Transverse colon (tissue), 3 donors: ENCODE measurements around the gene IFT122.

Experiments
- EP300 ChIP-seq: sonication (generic); formaldehyde crosslinking; IDR thresholded peaks from one replicate; pipeline ENCODE4 v1.6.1; 2017; ENCODE audit warnings: antibody characterized with exemption, low read depth
- POLR2AphosphoS5 ChIP-seq, 3 donors: sonication (generic); formaldehyde crosslinking; IDR thresholded peaks; one replicate each; pipeline ENCODE4 v1.6.1; 2016; ENCODE audit warnings: antibody characterized with exemption in 3 of 3

- TF ChIP-seq POLR2AphosphoS5 (IDR thresholded peaks at IDR 0.05) (no peak), EP300 (no peak)
Measured at GRCh38 chr3:129402616-129403015, 37.4 kb upstream of the IFT122 start.
